Peyer's patch (tissue), 4 donors: ENCODE measurements around the gene LASP1. TPM values are rescaled to one million over a fixed set of nuclear protein-coding genes. Genes with fewer than 3 reads are reported as not detected.

ENCODE experiments used
- small RNA-seq, 2 donors: library from RNA; depleted of rRNA; stranded (forward); fragments of <200 nt; gene quantifications; one replicate each; pipeline ENCODE3, GENCODE V24; 2016
- total RNA-seq, 4 donors: library from RNA; depleted of rRNA; stranded (reverse); fragments of >200 nt; gene quantifications; one replicate each; pipeline ENCODE4 v1.1.0, GENCODE V29; 2016

LASP1 gene
- total RNA-seq, 4 donors from 2014 or later: 166 to 654 (median 590) TPM

Small RNA genes lying within 50 kb of the gene (small RNA-seq; reads per million reads assigned to genes)
- 0 reads per million in 2 donors for gene MIR4727
- gene MIR6779: 0 reads per million in 2 donors
- gene SNORA21: 0 reads per million in 2 donors
- 0 reads per million in 2 donors for gene SNORA21B

Other genes starting within 250 kb of the LASP1 start
- gene EPOP, start 195.1 kb upstream of the LASP1 start, total RNA-seq: 1 to 10 TPM in 1 of 4 donors, under 1 TPM in 1, not detected in 2; 0.54 to 3.3 TPM
- gene MLLT6, start 164.8 kb upstream of the LASP1 start, total RNA-seq: 100 to 1,000 TPM in 3 of 4 donors, 10 to 100 TPM in 1; 69.2 to 297 (median 190) TPM
- gene CISD3, start 139.7 kb upstream of the LASP1 start, total RNA-seq: 10 to 100 TPM; 10.7 to 55.0 (median 43.2) TPM
- gene PCGF2, start 121.7 kb upstream of the LASP1 start, total RNA-seq: 10 to 100 TPM in 2 of 4 donors, 1 to 10 TPM in 2; 8.3 to 41.9 (median 14.5) TPM
- gene PSMB3, start 117.3 kb upstream of the LASP1 start, total RNA-seq: 100 to 1,000 TPM; 106 to 165 (median 109) TPM
- 10 to 100 TPM; 16.7 to 61.9 (median 22.8) TPM for gene PIP4K2B, start 70.5 kb upstream of the LASP1 start, total RNA-seq
- 100 to 1,000 TPM in 1 of 4 donors, 10 to 100 TPM in 3; 49.4 to 106 (median 56.5) TPM for gene CWC25, start 44.7 kb upstream of the LASP1 start, total RNA-seq
- gene RPL23, start 16.3 kb upstream of the LASP1 start, total RNA-seq: 1,000 to 10,000 TPM in 1 of 4 donors, 100 to 1,000 TPM in 3; 347 to 1,233 (median 540) TPM
- not detected for gene FBXO47, start 97.3 kb downstream of the LASP1 start, total RNA-seq